ENCODE data around the gene NIPBL.

Gene NIPBL

DNA sequence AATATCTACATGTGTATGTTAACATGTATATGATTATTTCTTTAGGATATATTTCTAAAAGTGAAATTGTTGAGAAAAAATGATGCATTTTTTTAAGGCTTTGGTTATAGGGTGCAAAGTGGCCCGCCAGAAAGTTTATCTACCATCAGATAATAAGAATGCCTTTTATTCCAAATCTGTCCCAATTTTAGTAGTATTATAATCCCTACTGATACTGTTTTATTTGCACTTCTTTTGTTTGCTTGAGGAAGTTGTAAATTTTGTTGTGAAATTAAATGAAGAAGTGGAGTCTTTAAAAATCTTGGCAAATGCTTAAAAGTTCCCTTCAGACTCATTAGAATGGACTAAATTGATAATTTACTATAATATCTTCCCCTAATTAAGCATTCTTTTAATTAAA lies 73.0 kb downstream of the NIPBL start:
- no peaks in the 10 kb centered on the region for H3K27me3 ChIP-seq (ENCODE audit: insufficient read depth, poor library complexity, severe bottlenecking)
- DNase-seq (ENCODE audit: low spot score): no peak
- peak overlapping the region; percentile 76 for H3K27ac ChIP-seq (ENCODE audit: poor library complexity, severe bottlenecking)
- TF ChIP-seq, protein P1, sequence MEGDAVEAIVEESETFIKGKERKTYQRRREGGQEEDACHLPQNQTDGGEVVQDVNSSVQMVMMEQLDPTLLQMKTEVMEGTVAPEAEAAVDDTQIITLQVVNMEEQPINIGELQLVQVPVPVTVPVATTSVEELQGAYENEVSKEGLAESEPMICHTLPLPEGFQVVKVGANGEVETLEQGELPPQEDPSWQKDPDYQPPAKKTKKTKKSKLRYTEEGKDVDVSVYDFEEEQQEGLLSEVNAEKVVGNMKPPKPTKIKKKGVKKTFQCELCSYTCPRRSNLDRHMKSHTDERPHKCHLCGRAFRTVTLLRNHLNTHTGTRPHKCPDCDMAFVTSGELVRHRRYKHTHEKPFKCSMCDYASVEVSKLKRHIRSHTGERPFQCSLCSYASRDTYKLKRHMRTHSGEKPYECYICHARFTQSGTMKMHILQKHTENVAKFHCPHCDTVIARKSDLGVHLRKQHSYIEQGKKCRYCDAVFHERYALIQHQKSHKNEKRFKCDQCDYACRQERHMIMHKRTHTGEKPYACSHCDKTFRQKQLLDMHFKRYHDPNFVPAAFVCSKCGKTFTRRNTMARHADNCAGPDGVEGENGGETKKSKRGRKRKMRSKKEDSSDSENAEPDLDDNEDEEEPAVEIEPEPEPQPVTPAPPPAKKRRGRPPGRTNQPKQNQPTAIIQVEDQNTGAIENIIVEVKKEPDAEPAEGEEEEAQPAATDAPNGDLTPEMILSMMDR (IDR thresholded peaks at IDR 0.05; ENCODE audit: poor library complexity, severe bottlenecking): no peak
- 0 out of 2 replicates have a peak, but pooled peaks cover under 1% of the 10 kb centered on the region for H3K36me3 ChIP-seq (ENCODE audit: low read depth)
- H3K4me3 ChIP-seq (ENCODE audit: severe bottlenecking): no peak overlapping the region
- H3K9me3 ChIP-seq (ENCODE audit: severe bottlenecking): no peaks in the 10 kb centered on the region
- no peak for ATAC-seq (ENCODE audit: low read depth)
- peaks cover 51% of the 10 kb centered on the region for H3K4me1 ChIP-seq (ENCODE audit: insufficient read depth, poor library complexity, severe bottlenecking)

DNA sequence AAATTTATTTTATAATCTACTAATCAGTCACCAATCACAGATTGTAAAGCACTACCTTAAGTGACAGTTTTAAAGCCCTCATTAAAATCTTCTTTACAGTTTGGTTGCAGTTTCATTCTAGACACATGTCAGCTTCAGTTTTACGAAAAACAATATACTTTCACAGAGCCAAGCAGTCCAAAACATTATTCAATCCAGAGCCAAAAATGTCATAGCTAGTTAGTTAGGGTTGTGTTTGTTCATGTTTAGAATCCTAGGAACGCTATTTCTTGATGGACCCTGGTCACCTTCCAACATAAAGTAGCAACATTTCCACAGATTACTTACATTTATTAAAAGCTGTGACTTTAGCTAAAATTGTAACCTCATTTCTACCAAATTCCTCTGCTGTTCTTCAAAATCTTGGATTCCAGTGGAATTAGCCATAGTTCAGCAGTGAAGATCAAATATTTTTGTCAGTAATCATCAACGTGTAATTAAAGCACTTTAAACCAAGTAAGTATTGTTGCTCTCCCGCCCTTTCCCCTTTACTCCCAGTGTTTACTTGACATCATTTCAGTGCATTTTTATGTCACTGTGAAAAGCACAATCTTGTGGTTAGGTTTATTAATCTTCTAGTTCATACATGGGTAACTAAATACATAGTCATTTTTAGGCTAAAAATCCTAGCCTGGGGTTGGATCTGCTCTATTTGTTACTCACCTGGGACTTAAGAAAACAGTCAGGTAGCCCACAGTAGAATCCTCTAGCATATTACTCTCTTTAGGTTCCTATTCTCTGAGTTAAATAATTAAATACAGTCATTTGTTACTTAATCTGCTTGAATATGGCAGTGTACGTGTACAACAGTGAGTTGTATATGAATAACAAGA lies 74.3 kb downstream of the NIPBL start:
- DNase-seq (ENCODE audit: low spot score) (no peak), ATAC-seq (ENCODE audit: low read depth) (peak; percentile 82)
- TF ChIP-seq, protein P1 (IDR thresholded peaks at IDR 0.05; ENCODE audit: poor library complexity, severe bottlenecking): no peak
- Histone ChIP-seq H3K9me3 (ENCODE audit: severe bottlenecking) (no peaks in the 10 kb centered on the region), H3K27me3 (ENCODE audit: insufficient read depth, poor library complexity, severe bottlenecking) (no peaks in the 10 kb centered on the region), H3K36me3 (ENCODE audit: low read depth) (peaks cover 13% of the 10 kb centered on the region), H3K4me1 (ENCODE audit: insufficient read depth, poor library complexity, severe bottlenecking) (peaks cover 55% of the 10 kb centered on the region), H3K4me3 (ENCODE audit: severe bottlenecking) (no peak overlapping the region), H3K27ac (ENCODE audit: poor library complexity, severe bottlenecking) (peak overlapping the region; percentile 76)

DNA sequence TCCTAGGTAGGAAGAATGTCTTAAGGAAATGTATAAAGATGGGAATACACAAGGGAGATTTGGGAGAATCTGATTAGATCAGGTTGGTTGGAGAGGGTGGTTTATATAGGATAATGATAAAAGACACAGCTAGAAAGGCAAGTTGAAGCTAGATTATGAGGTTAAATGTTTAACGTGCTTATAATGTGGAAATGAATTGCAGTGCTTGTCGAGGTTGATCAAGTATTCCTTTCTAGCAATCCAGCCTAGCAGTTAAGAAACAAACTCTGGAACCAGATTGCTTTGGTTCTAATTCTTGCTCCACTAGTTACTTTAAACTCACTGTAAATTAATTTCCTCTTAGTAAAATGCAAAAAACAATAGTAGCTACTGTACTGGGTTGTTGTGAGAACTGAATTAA lies 76.5 kb downstream of the NIPBL start:
- H3K9me3 ChIP-seq (ENCODE audit: severe bottlenecking): no peaks in the 10 kb centered on the region
- no peak overlapping the region for H3K4me3 ChIP-seq (ENCODE audit: severe bottlenecking)
- peaks cover 47% of the 10 kb centered on the region for H3K4me1 ChIP-seq (ENCODE audit: insufficient read depth, poor library complexity, severe bottlenecking)
- ATAC-seq (ENCODE audit: low read depth) (no peak), DNase-seq (ENCODE audit: low spot score) (no peak)
- TF ChIP-seq, protein P1 (IDR thresholded peaks at IDR 0.05; ENCODE audit: poor library complexity, severe bottlenecking): no peak
- H3K27me3 ChIP-seq (ENCODE audit: insufficient read depth, poor library complexity, severe bottlenecking): no peaks in the 10 kb centered on the region
- H3K36me3 ChIP-seq (ENCODE audit: low read depth): peaks cover 34% of the 10 kb centered on the region
- no peak overlapping the region for H3K27ac ChIP-seq (ENCODE audit: poor library complexity, severe bottlenecking)

DNA sequence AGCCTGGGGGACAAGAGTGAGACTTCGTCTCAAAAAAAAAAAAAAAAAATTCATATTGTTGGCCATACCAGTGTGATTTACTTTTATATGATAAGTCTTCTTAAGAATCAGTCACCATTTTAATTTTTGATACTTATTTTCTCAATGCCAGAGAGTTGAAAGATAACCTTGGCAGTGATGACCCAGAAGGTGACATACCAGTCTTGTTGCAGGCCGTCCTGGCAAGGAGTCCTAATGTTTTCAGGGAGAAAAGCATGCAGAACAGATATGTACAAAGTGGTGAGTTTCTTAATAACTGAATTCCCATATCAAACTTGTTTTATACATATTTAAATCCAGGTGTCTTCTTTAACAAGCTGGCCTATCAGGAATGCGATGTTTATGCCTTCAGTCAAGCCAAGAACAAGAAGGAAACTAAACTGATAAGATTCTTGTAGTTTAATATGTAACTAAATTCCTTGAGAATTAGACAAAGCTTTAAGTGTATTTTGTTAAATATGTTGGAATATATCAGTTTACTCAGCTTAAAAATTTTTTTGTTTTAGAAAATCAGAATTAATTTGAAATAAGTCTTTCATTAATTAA lies 81.5 kb downstream of the NIPBL start:
- H3K36me3 ChIP-seq (ENCODE audit: low read depth): peaks cover 76% of the 10 kb centered on the region

More for the DNA sequence above, 81.5 kb downstream of the NIPBL start:
- DNase-seq (ENCODE audit: low spot score) (no peak), ATAC-seq (ENCODE audit: low read depth) (no peak)
- Histone ChIP-seq H3K27me3 (ENCODE audit: insufficient read depth, poor library complexity, severe bottlenecking) (no peaks in the 10 kb centered on the region), H3K4me1 (ENCODE audit: insufficient read depth, poor library complexity, severe bottlenecking) (peaks cover 8% of the 10 kb centered on the region), H3K9me3 (ENCODE audit: severe bottlenecking) (no peaks in the 10 kb centered on the region), H3K4me3 (ENCODE audit: severe bottlenecking) (no peak overlapping the region), H3K27ac (ENCODE audit: poor library complexity, severe bottlenecking) (no peak overlapping the region)
- TF ChIP-seq, protein P1 (IDR thresholded peaks at IDR 0.05; ENCODE audit: poor library complexity, severe bottlenecking): no peak
